GM12874 (cell line): ENCODE data around the gene CAPNS1.

ENCODE experiments used
- CTCF ChIP-seq: IDR thresholded peaks from 2 replicates; pipeline ENCODE4 v1.5.1; 2011; ENCODE audit warnings: low read depth, mild to moderate bottlenecking, control low read depth, low read length, moderate library complexity; ENCODE audit not compliant: insufficient read depth

CAPNS1 gene

GRCh38 chr19:36116344-36116637, 23.6 kb upstream of the CAPNS1 start:
- TF ChIP-seq CTCF: no peak

GRCh38 chr19:36120092-36120983, 19.5 kb upstream of the CAPNS1 start:
- TF ChIP-seq CTCF: no peak

- TF ChIP-seq CTCF: no peak
Measured at GRCh38 chr19:36120984-36121358, 18.9 kb upstream of the CAPNS1 start.

GRCh38 chr19:36121486-36122124, 18.3 kb upstream of the CAPNS1 start:
- no peak for TF ChIP-seq CTCF

GRCh38 chr19:36125557-36125956, 14.3 kb upstream of the CAPNS1 start:
- no peak for TF ChIP-seq CTCF

- TF ChIP-seq CTCF: no peak
Measured at GRCh38 chr19:36128392-36128736, 11.5 kb upstream of the CAPNS1 start.

- no peak for TF ChIP-seq CTCF
Measured at GRCh38 chr19:36136964-36137686, 2.7 kb upstream of the CAPNS1 start.
